ENCODE measurements around the gene SLC43A2.

- TF ChIP-seq, protein P1, sequence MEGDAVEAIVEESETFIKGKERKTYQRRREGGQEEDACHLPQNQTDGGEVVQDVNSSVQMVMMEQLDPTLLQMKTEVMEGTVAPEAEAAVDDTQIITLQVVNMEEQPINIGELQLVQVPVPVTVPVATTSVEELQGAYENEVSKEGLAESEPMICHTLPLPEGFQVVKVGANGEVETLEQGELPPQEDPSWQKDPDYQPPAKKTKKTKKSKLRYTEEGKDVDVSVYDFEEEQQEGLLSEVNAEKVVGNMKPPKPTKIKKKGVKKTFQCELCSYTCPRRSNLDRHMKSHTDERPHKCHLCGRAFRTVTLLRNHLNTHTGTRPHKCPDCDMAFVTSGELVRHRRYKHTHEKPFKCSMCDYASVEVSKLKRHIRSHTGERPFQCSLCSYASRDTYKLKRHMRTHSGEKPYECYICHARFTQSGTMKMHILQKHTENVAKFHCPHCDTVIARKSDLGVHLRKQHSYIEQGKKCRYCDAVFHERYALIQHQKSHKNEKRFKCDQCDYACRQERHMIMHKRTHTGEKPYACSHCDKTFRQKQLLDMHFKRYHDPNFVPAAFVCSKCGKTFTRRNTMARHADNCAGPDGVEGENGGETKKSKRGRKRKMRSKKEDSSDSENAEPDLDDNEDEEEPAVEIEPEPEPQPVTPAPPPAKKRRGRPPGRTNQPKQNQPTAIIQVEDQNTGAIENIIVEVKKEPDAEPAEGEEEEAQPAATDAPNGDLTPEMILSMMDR (IDR thresholded peaks at IDR 0.05) = no peak
- no peak for TF ChIP-seq POLR2A (IDR thresholded peaks at IDR 0.05)
These were observed 86.3 kb downstream of the SLC43A2 start for GRCh38 chr17:1542316-1542715.
